ENCODE results near the gene PPP2R5E.

DNA sequence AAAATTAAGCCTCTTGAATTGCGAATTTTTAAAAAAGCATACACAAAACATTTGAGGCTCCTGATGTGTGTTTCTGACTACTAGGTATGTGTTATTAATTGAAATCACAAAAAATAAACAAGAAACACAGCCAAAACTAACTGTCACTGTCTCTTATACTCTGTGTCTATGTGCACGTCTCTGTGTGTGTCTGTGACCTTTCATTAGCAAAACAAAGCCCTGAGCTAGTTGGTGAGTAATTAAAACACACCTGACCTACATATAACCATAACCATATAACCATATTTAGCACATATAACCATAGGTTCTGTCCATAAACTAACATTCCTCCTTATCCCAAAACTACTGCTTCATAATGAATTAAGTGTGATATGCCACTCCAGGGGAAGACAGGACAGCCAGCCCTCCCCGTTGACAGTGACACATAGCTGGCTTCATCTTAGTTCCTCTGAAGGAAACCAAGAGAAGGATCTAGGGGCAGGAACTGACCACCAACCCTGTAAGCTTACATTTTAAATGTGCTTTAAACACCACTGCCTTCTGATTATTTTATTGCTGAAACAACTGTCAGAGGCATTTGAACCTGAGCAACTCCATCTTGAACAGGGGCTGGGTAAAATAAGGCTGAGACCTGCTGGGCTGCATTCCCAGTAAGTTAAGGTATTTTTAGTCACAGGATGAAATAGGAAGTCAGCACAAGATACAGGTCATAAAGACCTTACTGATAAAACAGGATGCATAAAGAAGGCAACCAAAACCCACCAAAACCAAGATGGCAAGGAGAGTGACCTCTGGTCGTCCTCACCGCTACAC is 106.7 kb downstream of the PPP2R5E start:
- no peak for TF ChIP-seq GATA2 (IDR thresholded peaks at IDR 0.05; ENCODE audit: low read depth, low read length)
- no peak for TF ChIP-seq GATA3 (IDR thresholded peaks at IDR 0.05; ENCODE audit: low read depth, low read length)
